Caki2 (cell line): ENCODE data around the gene GEMIN8. TPM values are rescaled to one million over a fixed set of nuclear protein-coding genes. Genes with fewer than 3 reads are reported as not detected.

Source experiments
- DNase-seq: peaks from one replicate; pipeline ENCODE4 v3.0.0-alpha.2; 2015; ENCODE audit warnings: low read depth
- in situ Hi-C: cut with HindIII; loops from 2 replicates; pipeline ENCODE4 v1.10.0; 2016; ENCODE audit warnings: low sequenced_read_pairs, low pct_unique_long_range_greater_than_20kb, mixed read lengths
- total RNA-seq: library from RNA; depleted of rRNA; stranded (reverse); fragments of >200 nt; shearing (Covaris generic); gene quantifications from 2 replicates; pipeline ENCODE4 v1.2.3, GENCODE V29; 2014; ENCODE audit warnings: low replicate concordance

Gene GEMIN8
- total RNA-seq, 1 experiment from 2014 or later, result 18.7 TPM

DNA sequence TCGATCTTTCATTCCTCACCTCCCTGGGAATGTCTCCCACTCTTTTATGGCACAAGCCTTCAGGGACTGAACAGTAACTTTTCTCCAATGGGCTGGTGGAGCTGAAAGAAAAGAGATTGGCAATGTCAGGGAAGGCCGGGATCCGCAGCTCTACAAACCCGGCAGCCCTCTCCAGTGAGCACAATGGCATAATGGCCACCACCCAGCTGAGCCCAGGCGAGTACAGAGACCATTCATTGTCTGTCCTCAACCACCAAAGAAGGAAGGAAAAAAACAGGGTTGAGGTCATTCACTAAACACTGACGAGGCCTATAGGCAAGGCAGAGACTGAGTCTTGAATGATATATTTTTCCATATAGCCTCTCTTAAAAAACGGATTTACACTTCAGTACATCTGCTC lies 3.6 kb downstream of the GEMIN8 start:
- in situ Hi-C loops, result no loop called here
- DNase-seq, result no peak

DNA sequence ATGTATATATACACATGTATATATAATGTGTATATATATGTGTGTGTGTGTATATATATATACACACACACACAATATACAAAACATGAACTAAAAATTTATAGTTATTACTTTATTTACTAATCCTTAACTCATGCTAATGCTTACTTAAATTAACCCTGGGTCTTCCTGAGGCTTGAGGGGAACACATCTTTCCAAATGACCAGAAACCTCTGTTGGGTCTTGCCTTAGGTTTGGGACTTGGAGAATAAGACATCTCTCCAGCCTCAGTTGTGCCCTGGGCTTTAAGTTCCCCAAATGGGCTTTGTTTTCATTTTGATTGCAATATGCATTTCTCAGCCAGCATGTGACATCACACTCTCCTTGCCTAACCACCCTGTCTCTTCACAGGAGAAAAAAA lies 7.7 kb downstream of the GEMIN8 start:
- no peak for DNase-seq
- in situ Hi-C loops, result no loop called here

DNA sequence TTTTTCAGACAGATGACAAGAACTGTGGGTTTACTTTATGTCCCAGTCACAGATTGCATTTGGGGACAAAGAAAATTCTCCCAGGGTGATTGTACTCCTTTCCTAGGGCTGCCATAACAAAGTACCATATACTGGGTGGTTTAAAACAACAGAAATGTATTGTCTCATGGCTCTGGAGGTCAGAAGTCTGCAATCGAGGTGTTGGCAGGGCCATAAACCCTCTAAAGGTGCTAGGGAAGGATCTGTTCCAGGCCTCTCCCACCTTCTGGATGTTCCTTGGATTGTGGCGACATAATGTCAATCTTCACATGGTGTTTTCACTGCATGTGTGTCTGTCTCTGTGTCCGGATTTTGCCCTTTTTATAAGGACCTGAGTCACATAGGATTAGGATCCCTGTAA lies 12.3 kb downstream of the GEMIN8 start:
- no peak for DNase-seq
- in situ Hi-C loops, result no loop called here

DNA sequence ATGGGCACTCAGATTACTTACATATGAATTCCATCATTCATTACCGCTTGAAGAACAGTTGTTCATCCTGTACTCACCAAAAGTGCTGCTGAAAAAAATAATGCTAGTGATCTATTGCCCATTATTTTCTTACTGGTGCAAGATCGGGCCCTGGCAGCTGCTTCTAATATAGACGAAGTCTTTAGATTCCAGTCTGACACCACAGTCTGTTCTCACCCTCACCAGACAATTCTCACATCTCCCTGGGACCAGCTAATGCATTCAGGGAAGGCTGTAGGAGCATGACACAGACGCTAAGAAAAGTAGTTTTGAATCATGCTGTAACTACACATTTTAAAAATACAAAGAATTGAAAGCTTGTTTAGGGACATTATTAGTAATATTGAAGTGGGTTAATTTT lies 13.8 kb downstream of the GEMIN8 start:
- DNase-seq, result no peak
- in situ Hi-C loops, result no loop called here

DNA sequence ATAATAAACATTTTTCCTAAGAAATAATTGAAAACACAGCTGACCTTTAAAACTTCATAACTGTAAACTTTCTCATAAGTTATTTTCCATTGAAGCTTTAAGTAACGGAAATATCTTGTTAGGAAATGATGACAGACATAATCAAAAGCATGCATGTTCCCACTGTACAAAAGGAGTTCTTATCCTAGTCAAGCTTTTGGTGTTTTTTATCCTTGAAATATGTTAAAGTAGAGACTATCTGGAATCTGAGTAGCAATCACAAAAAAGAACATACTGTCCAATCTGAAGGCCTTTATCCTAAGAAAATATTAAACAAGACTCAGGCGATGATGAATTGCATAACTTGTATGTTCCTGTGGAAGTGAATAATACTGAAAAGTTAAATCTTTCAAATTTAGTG lies 14.4 kb downstream of the GEMIN8 start:
- DNase-seq, result no peak
- in situ Hi-C loops, result no loop called here

DNA sequence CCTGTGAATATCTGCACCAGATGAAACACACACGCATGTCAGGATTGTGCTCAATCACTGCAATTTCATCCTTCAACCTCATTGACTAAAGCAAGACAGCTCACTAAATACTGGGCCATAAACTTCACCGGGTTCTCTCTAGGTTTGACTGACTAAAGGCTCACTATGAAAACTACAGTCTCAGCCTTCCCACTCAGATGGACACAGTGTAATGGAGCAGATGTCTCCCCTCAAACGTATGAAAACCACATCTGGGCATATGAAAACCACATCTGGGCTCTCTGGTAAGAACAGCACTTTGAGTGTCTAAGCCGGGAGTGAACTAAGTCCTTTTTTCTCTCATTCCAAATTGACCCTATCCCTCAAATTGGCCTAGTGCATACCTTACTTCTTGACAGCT lies 15.2 kb downstream of the GEMIN8 start:
- in situ Hi-C loops, result no loop called here

DNA sequence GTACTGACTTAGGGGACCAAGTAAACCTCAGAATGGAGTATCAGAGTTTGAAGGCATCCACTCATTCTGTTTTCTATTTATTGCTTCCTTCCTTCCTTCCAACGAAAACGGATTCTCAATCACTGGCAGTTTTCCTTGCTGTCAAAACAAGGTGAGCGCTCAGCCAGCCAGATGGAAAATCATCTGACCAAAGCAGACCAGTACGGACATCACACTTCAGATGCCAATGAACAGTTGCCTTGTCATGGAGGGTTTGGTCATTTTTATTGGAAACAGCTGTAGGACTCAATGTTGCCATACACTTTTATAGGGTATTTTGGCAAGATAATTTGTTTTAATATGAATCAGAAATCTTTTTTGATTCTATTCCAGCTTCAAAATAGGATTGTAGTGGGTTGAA lies 16.6 kb downstream of the GEMIN8 start:
- in situ Hi-C loops, result no loop called here

More for the DNA sequence above, 15.2 kb downstream of the GEMIN8 start:
- DNase-seq, result no peak

DNA sequence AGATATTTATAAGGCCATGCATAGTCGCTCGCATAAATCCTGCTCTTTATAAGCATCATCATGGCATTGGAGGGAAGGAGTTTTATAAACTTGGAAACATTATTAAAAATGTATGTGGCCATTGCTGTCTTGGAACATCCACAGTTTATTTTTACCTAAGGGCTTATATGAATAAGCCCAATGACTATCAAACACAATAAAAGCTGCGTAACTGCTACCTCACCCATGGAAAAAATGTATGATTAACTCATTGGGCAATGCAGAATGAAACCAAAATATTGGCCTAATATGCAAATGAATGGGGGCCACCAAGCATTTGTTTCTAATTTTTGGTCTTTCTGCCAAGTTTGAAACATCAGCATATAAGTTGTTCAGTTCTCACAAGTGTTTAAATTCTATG lies 19.1 kb downstream of the GEMIN8 start:
- in situ Hi-C loops, result no loop called here
- DNase-seq, result no peak

More for the DNA sequence above, 16.6 kb downstream of the GEMIN8 start:
- DNase-seq, result no peak

DNA sequence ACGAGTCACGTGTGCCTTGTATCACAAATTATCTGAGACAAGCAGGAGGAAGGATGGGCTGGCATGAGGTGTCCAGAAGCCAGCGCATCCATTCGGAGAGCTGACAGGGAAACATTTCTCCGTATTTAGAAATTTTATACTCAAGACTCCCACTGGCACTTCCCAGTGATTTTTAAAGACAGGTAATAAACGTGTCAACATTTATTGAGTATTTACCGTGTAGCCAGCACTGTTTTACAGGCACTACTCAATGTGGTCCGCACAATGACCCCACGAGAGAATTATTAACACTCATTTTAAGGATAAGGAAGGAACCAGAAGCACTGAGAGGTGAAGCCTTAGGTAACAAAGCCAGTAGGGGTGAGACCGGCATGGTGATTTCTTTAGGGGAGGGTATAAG lies 23.2 kb downstream of the GEMIN8 start:
- no peak for DNase-seq
- in situ Hi-C loops, result no loop called here

DNA sequence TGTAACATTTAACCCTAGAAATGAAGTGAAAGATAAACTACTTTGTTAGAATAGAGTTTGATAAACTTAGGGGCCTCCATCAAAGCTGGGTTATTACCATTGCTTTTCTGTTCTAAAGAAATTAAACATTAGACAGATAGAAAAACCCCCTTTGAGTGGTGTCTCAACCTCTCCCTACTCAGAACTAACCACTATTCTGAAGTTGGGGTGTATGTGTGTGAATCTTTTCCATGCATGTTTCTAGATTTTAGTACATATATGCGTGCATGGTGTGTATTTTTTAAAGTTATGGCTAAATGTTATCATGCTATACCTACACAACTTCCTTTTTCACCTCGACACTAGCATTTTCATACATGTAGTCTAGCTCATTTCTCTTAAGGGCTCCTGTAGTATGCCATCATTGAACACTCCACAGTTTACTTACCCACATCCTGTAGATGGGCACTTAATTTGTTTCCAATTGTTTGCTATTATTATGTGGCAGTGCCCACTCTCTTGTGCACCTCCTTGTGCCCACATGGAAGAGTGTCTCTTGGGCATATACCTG lies 25.7 kb downstream of the GEMIN8 start:
- in situ Hi-C loops, result no loop called here
- no peak for DNase-seq

DNA sequence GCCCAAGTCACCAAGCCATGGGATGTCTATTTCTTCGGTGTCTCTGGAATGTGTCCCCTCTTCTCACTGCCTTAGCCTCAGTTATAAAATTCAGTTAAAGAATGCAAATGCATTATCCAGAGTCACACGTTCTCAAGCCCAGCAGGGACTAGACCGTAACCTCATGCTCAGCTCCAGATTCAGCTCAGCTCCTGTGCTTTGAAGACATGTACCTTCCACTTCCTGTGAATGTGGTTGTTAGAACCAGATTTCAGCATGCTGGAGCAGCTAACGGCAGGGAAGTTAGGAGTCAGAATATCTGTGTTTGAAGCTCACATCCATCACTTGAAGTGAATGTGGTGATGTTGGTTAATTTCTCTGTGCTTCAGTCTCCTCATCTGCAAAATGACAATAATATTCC lies 26.7 kb downstream of the GEMIN8 start:
- in situ Hi-C loops, result no loop called here
- no peak for DNase-seq

DNA sequence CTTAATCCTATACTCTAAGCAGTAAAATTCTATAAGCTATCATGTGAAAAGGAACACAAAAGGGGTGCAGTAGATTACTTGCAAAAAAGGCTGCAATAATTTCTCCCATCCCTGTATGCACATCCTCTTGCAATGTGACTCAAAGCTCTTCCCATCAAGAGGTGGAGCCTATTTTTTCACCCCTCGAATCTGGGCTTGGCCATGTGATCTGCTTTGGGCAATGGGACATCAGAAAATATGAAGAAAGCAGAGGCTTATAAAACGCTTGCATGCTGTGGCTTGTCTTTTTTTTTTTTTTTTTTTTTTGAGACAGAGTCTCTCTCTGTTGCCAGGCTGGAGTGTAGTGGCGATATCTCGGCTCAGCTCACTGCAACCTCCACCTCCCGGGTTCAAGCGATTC lies 33.0 kb downstream of the GEMIN8 start:
- in situ Hi-C loops, result no loop called here
- DNase-seq, result no peak

DNA sequence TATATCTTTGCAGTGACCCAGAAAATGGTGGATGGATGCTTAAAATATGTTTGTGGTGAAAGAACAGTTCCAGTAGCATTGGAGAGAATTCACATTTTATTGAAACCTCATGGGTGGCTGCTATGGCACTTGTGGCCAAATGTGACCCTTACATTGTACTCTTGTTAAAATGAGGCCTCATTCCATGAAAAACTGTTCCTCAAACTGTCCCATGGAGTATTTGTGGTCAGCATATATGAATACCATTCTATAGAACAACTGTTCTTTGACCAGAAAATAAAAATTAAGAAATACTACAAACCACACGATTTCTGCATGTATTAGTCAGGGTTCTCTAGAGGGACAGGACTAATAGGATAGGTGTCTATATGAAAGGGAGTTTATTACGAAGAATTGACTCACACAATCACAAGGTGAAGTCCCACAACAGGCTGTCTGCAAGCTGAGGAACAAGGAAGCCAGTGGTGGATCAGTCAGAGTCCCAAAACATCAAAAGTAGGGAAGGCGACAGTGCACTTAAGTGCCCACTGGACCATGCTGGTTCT lies 35.1 kb downstream of the GEMIN8 start:
- in situ Hi-C loops, result no loop called here
- no peak for DNase-seq

DNA sequence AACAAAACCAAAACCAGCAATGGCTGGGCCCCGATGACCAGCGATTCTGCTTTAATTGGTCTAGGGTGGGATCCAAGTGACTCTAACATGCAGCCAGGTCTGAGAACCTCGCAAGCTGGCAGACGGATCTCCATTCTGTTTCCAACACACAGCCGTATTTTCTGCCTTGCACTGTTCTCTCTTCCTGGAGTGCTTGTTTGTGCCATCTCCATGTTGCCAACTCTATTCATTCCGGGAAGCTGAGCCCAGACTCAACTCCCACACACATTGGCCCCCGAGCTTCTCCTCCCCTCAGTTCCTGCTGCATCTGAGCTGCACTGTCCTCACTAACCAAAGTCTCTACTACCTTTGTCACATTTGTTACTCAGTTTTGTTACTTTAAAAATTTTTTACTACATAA lies 35.6 kb downstream of the GEMIN8 start:
- in situ Hi-C loops, result no loop called here
- no peak for DNase-seq

DNA sequence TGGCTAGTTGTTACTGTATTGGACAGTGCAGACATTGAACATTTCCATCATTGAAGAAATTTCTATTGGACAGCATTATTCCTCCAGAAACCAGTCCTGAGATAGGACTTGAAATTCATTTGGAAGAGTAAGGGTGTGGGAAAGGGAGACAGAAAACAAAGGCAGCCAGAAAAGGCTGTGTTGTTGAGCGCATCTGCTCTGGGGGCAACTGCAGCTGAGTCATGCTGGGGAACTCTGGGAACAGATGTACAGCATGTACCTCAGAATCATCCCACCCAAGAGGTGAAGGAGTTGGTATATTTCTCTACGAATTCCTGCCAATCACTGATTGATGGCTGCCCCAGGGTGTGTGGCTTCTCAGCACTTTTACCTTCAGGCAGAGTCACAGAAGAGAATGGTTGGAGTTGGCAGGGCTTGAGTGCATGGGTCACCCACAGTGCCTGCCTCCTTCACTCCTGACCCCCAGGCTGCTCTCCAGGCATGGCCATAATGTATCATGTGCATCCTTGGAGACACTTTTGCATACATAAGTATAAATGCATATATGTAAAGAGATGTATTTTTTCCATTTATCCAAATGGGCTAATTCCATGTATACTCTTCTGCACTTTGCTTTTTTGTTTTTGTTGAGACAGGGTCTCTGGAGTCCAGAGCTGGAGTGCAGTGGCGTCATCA lies 39.4 kb downstream of the GEMIN8 start:
- in situ Hi-C loops, result no loop called here
- no peak for DNase-seq

DNA sequence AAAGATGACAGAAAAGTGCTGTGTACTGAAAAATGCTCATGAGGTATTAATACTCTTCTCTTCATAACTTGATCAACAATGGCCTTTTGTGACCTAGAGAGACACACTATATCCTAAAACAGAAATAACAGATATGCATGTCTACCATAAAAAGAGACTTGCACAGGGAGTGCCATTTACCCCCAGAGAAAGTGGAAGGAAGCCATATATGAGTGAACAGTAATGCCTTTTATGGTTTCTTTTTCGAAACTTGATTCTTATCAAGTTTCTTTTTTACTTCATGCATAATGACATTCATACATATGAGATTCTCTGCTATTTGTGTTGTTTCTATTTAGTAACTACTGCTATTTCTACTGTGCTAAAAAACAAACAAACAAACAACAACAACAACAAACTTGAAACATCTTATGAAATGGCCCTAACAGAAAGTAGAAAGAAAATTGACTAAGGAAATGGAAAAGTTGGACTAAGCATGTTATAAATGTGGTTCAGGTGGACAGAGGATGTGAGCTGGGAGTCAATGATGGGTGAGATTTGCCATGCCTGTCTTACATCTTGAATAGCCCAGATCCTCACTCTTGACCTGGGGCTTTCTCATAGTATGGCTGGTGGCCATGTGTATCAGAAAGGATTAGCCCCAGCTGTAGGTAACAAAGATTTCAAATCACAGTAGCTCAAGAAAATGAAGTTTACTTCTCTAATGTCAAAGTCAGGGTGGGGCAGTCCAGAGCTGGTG lies 43.8 kb downstream of the GEMIN8 start:
- no peak for DNase-seq

DNA sequence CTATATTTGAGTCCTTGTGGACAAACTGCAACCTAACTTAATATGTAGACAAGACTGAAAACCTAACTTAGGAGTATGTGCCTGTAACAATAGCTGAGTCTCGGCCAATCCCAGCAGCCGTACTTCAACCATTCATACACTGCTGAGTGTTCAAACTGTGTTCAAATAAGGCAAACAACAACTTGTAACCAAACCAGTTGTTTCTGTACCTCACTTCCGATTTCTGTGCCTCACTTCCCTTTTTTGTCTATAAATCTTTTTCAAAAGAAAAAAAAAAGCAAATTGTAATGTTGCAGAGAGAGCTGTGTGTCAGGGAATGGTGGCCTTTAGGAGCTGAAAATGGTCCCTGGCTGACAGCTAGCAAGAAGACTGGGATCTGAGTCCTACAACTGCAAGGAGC lies 46.0 kb downstream of the GEMIN8 start:
- no peak for DNase-seq
- in situ Hi-C loops, result no loop called here

More for the DNA sequence above, 43.8 kb downstream of the GEMIN8 start:
- in situ Hi-C loops, result no loop called here

DNA sequence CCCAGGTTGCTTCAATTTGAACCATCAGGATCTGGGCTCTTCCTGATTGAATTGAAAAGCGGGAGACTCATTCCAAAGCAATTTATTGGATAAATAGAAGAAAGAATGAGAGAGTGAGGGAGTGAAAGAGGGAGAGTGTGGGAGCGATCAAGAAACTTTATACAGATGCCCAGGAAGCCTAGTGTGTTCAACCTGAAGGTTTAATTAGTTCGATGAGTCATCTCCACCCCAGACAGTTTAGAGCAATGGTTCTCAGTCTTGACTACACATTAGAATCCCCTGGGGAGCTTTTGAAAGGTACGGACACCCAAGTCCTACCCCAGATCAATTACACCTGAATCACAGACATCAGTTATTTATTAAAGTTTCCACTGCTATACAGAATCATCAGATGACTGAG lies 61.5 kb downstream of the GEMIN8 start:
- in situ Hi-C loops, result no loop called here
- DNase-seq, result no peak

DNA sequence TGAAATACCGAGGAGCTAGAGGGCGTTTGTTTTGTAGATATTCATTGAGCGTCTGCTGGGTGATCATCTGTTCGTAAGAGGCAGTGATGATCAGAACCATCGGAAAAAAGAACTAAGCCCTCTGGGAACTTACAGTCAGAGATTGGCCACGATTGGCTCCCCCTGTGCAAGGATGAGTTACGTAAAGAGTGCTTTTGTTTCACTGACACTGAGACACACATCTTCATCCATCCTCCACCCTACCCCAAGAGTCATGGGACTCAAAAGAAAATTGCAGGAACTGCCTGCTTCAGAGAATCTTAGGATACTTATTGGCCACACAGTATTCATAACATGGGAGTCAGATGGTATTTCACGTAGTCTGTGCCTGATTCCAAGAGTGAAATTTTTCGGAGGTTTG lies 62.1 kb downstream of the GEMIN8 start:
- in situ Hi-C loops, result no loop called here
- no peak for DNase-seq

DNA sequence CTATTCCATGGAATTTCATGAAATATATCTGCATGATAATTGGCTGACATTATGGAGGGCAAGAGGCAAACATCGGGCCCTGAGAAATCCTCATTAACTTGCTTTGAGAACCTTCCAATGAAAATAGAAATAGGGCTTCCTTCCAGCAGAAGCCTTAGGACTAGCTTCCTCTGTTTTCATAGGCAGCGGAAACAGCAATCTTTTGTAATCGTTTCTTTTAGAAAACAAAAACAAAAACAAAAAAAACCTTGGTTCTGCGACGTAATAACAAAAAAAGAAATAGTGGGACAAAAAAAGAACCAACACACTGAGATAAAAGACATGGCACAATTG lies 62.9 kb downstream of the GEMIN8 start:
- in situ Hi-C loops, result no loop called here
- no peak for DNase-seq
